A549 (cell line): ENCODE data around the gene SLU7. TPM values are rescaled to one million over a fixed set of nuclear protein-coding genes. Genes with fewer than 3 reads are reported as not detected.
A peak's percentile ranks its signal among the peaks of the same experiment; 100 is the strongest.

Experiments used
- ATAC-seq, 2 experiments: fragments of 200-7000 bp in 1 of 2; fragments of >200 bp in 1 of 2; cut with Nextera tagmentation in 1 of 2; cut with Tn5 transposase in 1 of 2; 3 replicates each; pipeline versions ENCODE4 v1.8.0 to v1.9.1; 2018 to 2020; ENCODE audit warnings: mild to moderate bottlenecking in 1 of 2, moderate library complexity in 1 of 2
- CTCF ChIA-PET: fragments of 300-600 bp; sonication (Branson Sonifier 250); formaldehyde crosslinking; extraction: SDS; loops from one replicate; lab custom pipeline; 2021; ENCODE audit warnings: antibody characterized with exemption, inconsistent platforms; lab: Yijun Ruan, JAX
- POLR2A ChIA-PET: fragments of 350-600 bp; formaldehyde crosslinking; extraction: SDS; loops from one replicate; lab custom pipeline; 2021; ENCODE audit warnings: antibody characterized with exemption, inconsistent platforms; lab: Yijun Ruan, JAX
- DNase-seq, 2 experiments: peaks; one replicate each; pipeline versions ENCODE4 v3.0.0 to v3.0.0-alpha.2; 2011 to 2016; ENCODE audit warnings: low read depth in 1 of 2, low spot score in 1 of 2
- FAIRE-seq: peaks from 2 replicates; lab custom pipeline; 2011; peaks lifted over from hg19 to GRCh38; lab: Jason Lieb, UNC
- H3K27ac ChIP-seq, 2 experiments: fragments of >200 bp; sonication (Bioruptor Twin); formaldehyde crosslinking; 3 replicates each; pipeline ENCODE4 v1.5.1; 2016 to 2017
- H3K4me1 ChIP-seq: fragments of >200 bp; sonication (Bioruptor Twin); formaldehyde crosslinking; 3 replicates; pipeline ENCODE4 v1.6.1; 2016
- H3K4me2 ChIP-seq: fragments of >200 bp; sonication (Bioruptor Twin); formaldehyde crosslinking; 3 replicates; pipeline ENCODE4 v1.6.1; 2016
- H3K4me3 ChIP-seq: fragments of >200 bp; sonication (Bioruptor Twin); formaldehyde crosslinking; 3 replicates; pipeline ENCODE4 v1.5.1; 2016
- H3K9me3 ChIP-seq: fragments of >200 bp; sonication (Bioruptor Twin); formaldehyde crosslinking; 3 replicates; pipeline ENCODE4 v1.6.1; 2016
- BHLHE40 ChIP-seq: IDR thresholded peaks from 2 replicates; pipeline ENCODE4 v1.6.1; 2012; ENCODE audit warnings: low read depth, low read length, inconsistent platforms
- CBX2 ChIP-seq: fragments of 200-600 bp; sonication (generic); IDR thresholded peaks from 2 replicates; pipeline ENCODE4 v1.6.1; 2016; ENCODE audit warnings: low read depth, mild to moderate bottlenecking, borderline replicate concordance
- CBX8 ChIP-seq: fragments of 200-600 bp; sonication (generic); IDR thresholded peaks from 2 replicates; pipeline ENCODE4 v1.6.1; 2016
- CHD4 ChIP-seq: fragments of 200-600 bp; sonication (generic); IDR thresholded peaks from 2 replicates; pipeline ENCODE4 v1.6.1; 2016; ENCODE audit warnings: antibody characterized with exemption, mild to moderate bottlenecking, borderline replicate concordance
- EP300 ChIP-seq, 2 experiments: fragments of >200 bp; sonication (Bioruptor Twin); formaldehyde crosslinking; IDR thresholded peaks; 2 replicates in 1 of 2; 3 replicates in 1 of 2; pipeline ENCODE4 v1.6.1; 2016 to 2017
- FOSL2 ChIP-seq, 2 experiments: fragments of 450-650 bp in 1 of 2; fragments of >200 bp in 1 of 2; sonication (Bioruptor Twin) in 1 of 2; formaldehyde crosslinking; IDR thresholded peaks; 2 replicates each; pipeline versions ENCODE4 v1.5.0 to v1.6.1; 2016 to 2020; ENCODE audit warnings: mild to moderate bottlenecking in 1 of 2, moderate library complexity in 1 of 2
- HEYL ChIP-seq: fragments of 250-450 bp; sonication (Bioruptor Pico); IDR thresholded peaks from 2 replicates; pipeline ENCODE4 v1.8.0; 2021; ENCODE audit warnings: mild to moderate bottlenecking, moderate library complexity
- HMGXB4 ChIP-seq: fragments of 250-450 bp; sonication (Bioruptor Pico); IDR thresholded peaks from 2 replicates; pipeline ENCODE4 v1.5.0; 2021; ENCODE audit warnings: mild to moderate bottlenecking, moderate library complexity, borderline replicate concordance
- JUN ChIP-seq, 2 experiments: fragments of >200 bp; sonication (Bioruptor Twin); formaldehyde crosslinking; IDR thresholded peaks; 2 replicates in 1 of 2; 3 replicates in 1 of 2; pipeline ENCODE4 v1.6.1; 2016 to 2017
- MAZ ChIP-seq: fragments of 150-350 bp; IDR thresholded peaks from 2 replicates; pipeline ENCODE4 v1.6.1; 2014; ENCODE audit warnings: antibody characterized with exemption, low read depth, low read length, borderline replicate concordance
- NFE2L2 ChIP-seq: fragments of 150-350 bp; conservative IDR thresholded peaks from 2 replicates; pipeline ENCODE4 v1.6.1; 2014; ENCODE audit warnings: low read length
- NPAS2 ChIP-seq: fragments of 250-450 bp; sonication (Bioruptor Pico); IDR thresholded peaks from 2 replicates; pipeline ENCODE4 v1.8.0; 2022; ENCODE audit warnings: mild to moderate bottlenecking, moderate library complexity, borderline replicate concordance
- PBX3 ChIP-seq: IDR thresholded peaks from 2 replicates; pipeline ENCODE4 v1.6.1; 2012
- RAD21 ChIP-seq, 2 experiments: fragments of >200 bp in 1 of 2; sonication (Bioruptor Twin) in 1 of 2; formaldehyde crosslinking in 1 of 2; IDR thresholded peaks in 1 of 2; conservative IDR thresholded peaks in 1 of 2; 2 replicates in 1 of 2; 3 replicates in 1 of 2; pipeline ENCODE4 v1.6.1; 2012 to 2018; ENCODE audit warnings: inconsistent platforms in 1 of 2
- RARB ChIP-seq: fragments of 250-450 bp; sonication (Bioruptor Pico); IDR thresholded peaks from 2 replicates; pipeline ENCODE4 v1.8.0; 2021; ENCODE audit warnings: mild to moderate bottlenecking, moderate library complexity
- RFX5 ChIP-seq: fragments of 450-650 bp; IDR thresholded peaks from 2 replicates; pipeline ENCODE4 v1.7.1; 2014; ENCODE audit warnings: antibody characterized with exemption, mild to moderate bottlenecking, moderate library complexity
- RNF2 ChIP-seq: fragments of 200-600 bp; sonication (generic); IDR thresholded peaks from 2 replicates; pipeline ENCODE4 v1.6.1; 2016; ENCODE audit warnings: low read depth, mild to moderate bottlenecking, antibody characterized with exemption, moderate library complexity, borderline replicate concordance
- ZNF302 ChIP-seq: fragments of 250-450 bp; sonication (Bioruptor Pico); IDR thresholded peaks from 2 replicates; pipeline ENCODE4 v1.9.0; 2021; ENCODE audit warnings: inconsistent platforms, mild to moderate bottlenecking, moderate library complexity
- ZSCAN20 ChIP-seq: fragments of 250-450 bp; sonication (Bioruptor Pico); IDR thresholded peaks from 2 replicates; pipeline ENCODE4 v1.8.0; 2022; ENCODE audit warnings: mild to moderate bottlenecking, moderate library complexity
- WGBS: methylation state at CpG from one replicate; pipeline ENCODE4 v1.1.6; 2017; ENCODE audit errors: missing lambda C conversion rate; 5-methylcytosine and 5-hydroxymethylcytosine counted together
- polyA plus RNA-seq, 4 experiments: library from polyadenylated mRNA; depleted of rRNA in 3 of 4; stranded (reverse); fragments of >200 nt; fragmentation: RNase III in 1 of 4; extraction: RNeasy Plus Mini Kit Qiagen cat#74134 plus additional on column Dnase treatment in 1 of 4; gene quantifications; 2 replicates in 3 of 4; 3 replicates in 1 of 4; pipeline ENCODE4 v1.2.3, GENCODE V29; 2011 to 2017

Gene SLU7
- polyA plus RNA-seq, 2 of the 4 experiments (the other 2 are of a cell fraction): 67.0 to 75.5 TPM

DNA sequence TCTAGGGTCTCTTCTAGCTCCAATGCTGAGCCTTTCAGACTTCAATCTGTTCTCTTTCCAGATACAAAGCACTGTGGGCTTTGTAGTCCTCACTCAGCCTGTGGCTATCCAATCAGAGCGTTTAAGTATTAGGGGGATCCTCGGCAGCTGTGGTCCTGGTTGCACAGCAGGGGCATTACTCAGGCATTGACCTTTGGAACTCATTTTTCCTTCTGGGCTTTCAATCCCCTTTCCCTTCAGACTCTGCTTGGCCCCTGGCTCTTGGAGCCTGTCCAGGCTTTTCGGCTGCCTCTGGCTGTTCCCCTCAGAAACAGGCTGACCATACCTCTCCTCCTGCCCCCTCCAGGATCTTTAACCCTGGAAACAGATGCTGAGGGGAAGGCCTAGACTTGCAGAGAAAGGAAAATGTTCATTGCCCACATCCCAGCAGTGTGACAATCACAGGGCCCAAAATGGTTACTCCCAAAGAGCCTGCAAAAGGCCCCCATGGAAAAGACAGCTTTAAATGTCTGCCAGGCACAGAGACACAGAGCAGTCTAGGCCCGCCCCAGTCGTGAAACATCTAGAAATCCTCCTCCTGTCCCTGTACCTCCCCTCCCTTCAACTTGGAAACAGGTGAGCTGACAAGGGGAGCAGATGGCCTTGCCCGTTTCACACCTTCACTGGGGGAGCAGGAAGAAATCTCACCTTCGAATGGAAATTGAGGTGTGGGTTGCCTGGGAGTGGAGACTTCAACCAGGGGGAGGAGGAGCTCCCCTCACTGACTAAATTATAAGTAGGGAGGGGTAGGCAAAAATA is 62.1 kb downstream of the SLU7 start:
- no peak overlapping the region for H3K27ac ChIP-seq
- no peaks in the 10 kb centered on the region for H3K4me1 ChIP-seq
- no peak overlapping the region for H3K4me3 ChIP-seq
- H3K4me2 ChIP-seq: no peak overlapping the region
- ChIA-PET CTCF (interaction anchor here (0.6 to 3.1 kb wide), 7 partner anchors 11 to 1082 kb away, joined by 3 to 22 read pairs (median 4); no protein-coding TSS in a partner anchor), POLR2A (no interaction called here)
- 71% methylated on average over 7 of the region's 7 CpGs for WGBS
- FAIRE-seq (no peak), DNase-seq (no peak), ATAC-seq (no peak)
- no peaks in the 10 kb centered on the region for H3K9me3 ChIP-seq
- TF ChIP-seq BHLHE40 (no peak), FOSL2 (IDR thresholded peaks at IDR 0.05) (no peak), FOSL2 (CRISPR knock-in tag; IDR thresholded peaks at IDR 0.05) (no peak), RNF2 (no peak), NPAS2 (no peak), MAZ (no peak), ZNF302 (CRISPR knock-in tag) (no peak), RARB (no peak), EP300 (IDR thresholded peaks at IDR 0.05) (no peak), CHD4 (no peak), JUN (IDR thresholded peaks at IDR 0.05) (no peak)

DNA sequence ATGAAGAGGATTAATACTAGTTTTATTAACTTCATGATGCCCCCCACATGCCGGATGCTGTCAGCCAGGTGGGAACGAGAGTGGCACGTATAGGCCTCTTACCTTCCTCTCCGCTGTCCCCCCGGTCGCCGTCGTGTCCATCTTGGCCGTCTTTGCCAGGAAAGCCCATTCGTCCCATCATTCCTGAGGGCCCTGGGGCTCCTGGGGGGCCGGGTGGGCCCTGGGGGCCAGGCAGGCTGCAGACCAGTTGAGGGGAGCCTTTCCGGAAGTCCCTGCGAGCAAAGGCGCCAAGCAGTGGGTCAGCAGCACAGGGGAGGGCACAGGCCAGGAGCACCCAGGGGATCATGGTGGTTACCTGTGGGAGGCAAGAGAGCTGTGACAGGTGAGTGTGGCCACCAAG is 64.2 kb downstream of the SLU7 start:
- no peaks in the 10 kb centered on the region for H3K4me1 ChIP-seq
- no peak overlapping the region for H3K4me3 ChIP-seq
- WGBS: 75% methylated on average over 12 of the region's 14 CpGs
- no peak for ATAC-seq
- no peak overlapping the region for H3K4me2 ChIP-seq
- H3K27ac ChIP-seq: no peak overlapping the region
- FAIRE-seq: no peak
- no peaks in the 10 kb centered on the region for H3K9me3 ChIP-seq
- POLR2A ChIA-PET: no interaction called here
- TF ChIP-seq JUN (IDR thresholded peaks at IDR 0.05): no peak
- no peak for TF ChIP-seq RFX5
- no peak for TF ChIP-seq BHLHE40
- no peak for TF ChIP-seq CBX2
- no peak for TF ChIP-seq RARB
- no peak for TF ChIP-seq RAD21 (conservative IDR thresholded peaks at IDR 0.05 in 1 of 2, IDR thresholded peaks at IDR 0.05 in 1 of 2)
- TF ChIP-seq HMGXB4: no peak
- TF ChIP-seq, all 56 proteins: peak for 0
- CTCF ChIA-PET: interaction anchor here (1.0 to 1.6 kb wide), 2 partner anchors 9 to 333 kb away, joined by 3 to 8 read pairs; no protein-coding TSS in a partner anchor
- DNase-seq: no peak

- Histone ChIP-seq H3K4me3 (no peak overlapping the region), H3K4me2 (no peak overlapping the region)
- FAIRE-seq: no peak
- CTCF ChIA-PET: no interaction called here
- TF ChIP-seq NFE2L2 (no peak), CBX8 (no peak), ZSCAN20 (CRISPR knock-in tag) (no peak), HEYL (no peak), CBX2 (no peak), RAD21 (conservative IDR thresholded peaks at IDR 0.05 in 1 of 2, IDR thresholded peaks at IDR 0.05 in 1 of 2) (no peak), PBX3 (no peak)
- TF ChIP-seq, all 56 proteins: peak for 0
- H3K9me3 ChIP-seq: no peaks in the 10 kb centered on the region
- POLR2A ChIA-PET: interaction anchor here (0.6 kb wide), 1 partner anchor 26 kb away, joined by 5 read pairs; no protein-coding TSS in a partner anchor
- no peak for DNase-seq
- 0 out of 6 replicates have a peak, but pooled peaks of 1 of the 2 experiments have one; percentile 23 for ATAC-seq
- 87% methylated on average over 8 of the region's 8 CpGs for WGBS
- no peaks in the 10 kb centered on the region for H3K4me1 ChIP-seq
- no peak overlapping the region for H3K27ac ChIP-seq
These were observed 65.5 kb downstream of the SLU7 start for GRCh38 chr5:160353379-160353778.
